Measurements from ENCODE around the gene STRA6.

- TF ChIP-seq CTCF (IDR thresholded peaks at IDR 0.05) (no peak), POLR2A (IDR thresholded peaks at IDR 0.05) (no peak)
Observed at GRCh38 chr15:74165461-74165860, 37.1 kb downstream of the STRA6 start.

Measured in esophagus squamous epithelium (tissue), 4 donors.